Measurements from ENCODE around the gene PGLYRP1.
A peak's percentile ranks its signal among the peaks of the same experiment; 100 is the strongest.

PGLYRP1 gene

DNA sequence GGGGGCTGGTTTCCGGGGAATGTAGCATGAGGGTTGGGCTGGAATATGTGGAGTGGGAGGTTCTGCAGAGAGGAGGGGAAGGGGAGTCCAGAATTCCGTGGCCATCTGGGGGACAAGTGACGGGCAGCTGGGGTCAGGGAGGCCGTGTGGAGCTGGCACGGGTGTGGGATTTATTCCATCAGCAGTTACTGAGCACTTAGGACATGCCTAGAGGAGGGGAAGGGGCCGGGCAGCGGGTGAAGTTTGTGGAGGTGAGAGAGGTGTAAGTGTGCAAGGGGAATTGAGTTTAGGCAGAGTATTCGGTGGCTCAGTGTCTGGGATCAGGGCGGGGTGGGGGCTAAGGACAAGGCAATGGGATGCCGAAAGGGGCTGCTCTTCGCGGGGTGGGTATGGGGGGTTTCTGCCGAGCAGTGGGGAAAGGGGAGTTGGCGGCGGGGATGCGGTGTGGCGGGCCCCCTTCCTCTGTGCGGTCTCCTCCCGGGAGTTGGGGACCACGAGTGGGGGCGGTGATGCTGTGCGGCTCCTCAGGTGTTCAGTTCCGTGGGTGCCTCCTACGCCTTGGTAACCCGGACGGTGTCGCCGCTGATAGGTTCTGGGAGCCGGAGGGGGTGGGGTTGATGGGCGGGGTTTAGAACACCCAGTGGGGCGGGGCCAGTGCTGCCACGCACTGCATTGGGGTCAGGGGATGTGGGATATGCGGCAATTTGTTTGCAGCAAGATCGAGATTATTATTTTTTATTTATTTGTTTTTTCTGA, 22.2 kb downstream of the PGLYRP1 start:
- DNase-seq (ENCODE audit: low spot score): no peak

DNA sequence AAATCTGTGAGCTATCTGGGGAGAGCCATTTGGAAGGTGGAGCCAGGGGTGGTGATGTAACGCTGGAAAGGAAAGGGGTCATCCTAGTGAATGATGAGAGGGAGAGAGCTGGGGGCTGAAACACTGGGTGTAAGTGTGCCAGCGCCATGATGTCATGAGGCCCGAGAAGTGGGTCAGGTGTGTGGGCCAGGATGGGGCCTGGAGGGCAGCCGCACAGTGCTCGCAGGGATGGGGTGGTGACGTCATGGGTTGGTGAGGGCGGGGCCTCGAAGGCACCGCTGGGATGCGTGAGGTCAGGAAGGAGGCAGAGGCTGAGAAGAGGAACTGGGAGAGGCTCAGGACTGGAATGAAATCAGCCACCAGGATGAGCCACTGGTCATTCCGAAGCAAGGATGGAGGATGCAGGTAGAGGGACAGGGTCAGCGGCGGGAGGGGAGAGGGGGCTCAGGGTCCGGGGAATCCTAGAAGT, 23.2 kb downstream of the PGLYRP1 start:
- DNase-seq (ENCODE audit: low spot score): no peak

DNA sequence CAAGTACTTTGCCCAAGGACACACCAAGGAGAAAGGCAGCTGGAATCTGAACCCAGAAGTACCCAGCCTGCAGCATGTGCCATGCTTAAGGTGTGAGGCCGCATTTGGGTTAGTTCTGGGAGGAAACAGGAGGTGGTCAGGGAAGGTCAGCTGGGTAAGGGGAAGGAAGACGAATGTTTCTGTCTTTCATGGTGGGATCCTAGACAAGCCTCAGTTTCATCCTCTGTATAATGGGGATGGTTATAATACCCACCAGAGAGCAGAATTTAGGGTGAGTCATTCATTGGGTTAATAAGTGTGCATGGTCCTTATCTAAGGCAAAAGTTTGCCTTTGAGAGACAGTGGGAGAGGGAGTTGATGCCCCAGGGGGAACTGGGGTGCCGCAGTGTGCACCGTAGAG, 24.0 kb downstream of the PGLYRP1 start:
- no peak for DNase-seq (ENCODE audit: low spot score)

- no peak for DNase-seq (ENCODE audit: low spot score)
These were observed 25.9 kb downstream of the PGLYRP1 start for GRCh38 chr19:45996933-45997332.

- DNase-seq (ENCODE audit: low spot score): peak; percentile 4
These were observed 27.0 kb downstream of the PGLYRP1 start for GRCh38 chr19:45995715-45996385.

DNA sequence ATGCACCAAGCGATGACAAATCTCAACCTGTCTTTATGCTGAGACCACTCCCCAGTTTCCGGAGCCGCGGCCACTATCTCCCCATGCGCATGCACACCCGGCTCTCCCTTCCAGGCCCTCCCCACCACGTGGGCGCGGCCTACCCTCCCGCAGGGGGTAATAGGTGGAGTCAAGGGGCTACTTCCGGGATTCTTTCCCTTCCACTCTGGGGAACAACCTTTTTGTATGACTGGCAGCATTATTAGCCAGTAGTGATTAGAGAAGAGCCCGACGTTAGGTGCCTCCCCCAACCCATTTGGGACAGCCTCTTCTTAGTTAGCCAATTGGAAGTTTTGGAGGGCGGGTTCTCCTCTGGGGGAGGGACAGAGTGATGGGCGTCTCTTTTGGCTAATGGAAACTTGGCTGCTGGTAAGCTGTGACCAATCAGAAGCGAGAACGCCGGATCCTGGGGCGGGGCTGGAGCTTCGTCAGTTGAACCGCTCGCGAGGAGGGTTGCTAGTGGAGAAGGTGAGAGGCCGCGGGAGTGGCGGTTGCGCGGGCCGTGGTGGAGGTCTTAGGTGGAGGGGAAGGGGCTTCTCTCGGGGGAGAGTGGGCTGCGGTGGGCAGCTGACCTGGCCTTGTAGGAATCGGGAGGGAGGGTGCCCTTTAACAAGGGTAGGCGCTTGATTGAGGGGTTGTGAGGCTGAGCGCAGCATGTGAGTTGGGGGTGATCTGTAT, 27.7 kb downstream of the PGLYRP1 start, which contains the start of gene CCDC61:
CCDC61 (plus strand) TSS at position 470 of the 717 bp plus-strand sequence. CDS start 7,552 bp downstream, outside the sequence.
- DNase-seq (ENCODE audit: low spot score): peak; percentile 98

- DNase-seq (ENCODE audit: low spot score): no peak
These were observed 28.3 kb downstream of the PGLYRP1 start for GRCh38 chr19:45994456-45994997.

GRCh38 chr19:45990113-45990728, 32.6 kb downstream of the PGLYRP1 start:
- no peak for DNase-seq (ENCODE audit: low spot score)

GRCh38 chr19:45985321-45985720, 37.5 kb downstream of the PGLYRP1 start:
- no peak for DNase-seq (ENCODE audit: low spot score)

- no peak for DNase-seq (ENCODE audit: low spot score)
These were observed 41.5 kb downstream of the PGLYRP1 start for GRCh38 chr19:45981350-45981749.

GRCh38 chr19:45978156-45978555, 44.7 kb downstream of the PGLYRP1 start:
- no peak for DNase-seq (ENCODE audit: low spot score)

GRCh38 chr19:45976178-45976577, 46.7 kb downstream of the PGLYRP1 start:
- DNase-seq (ENCODE audit: low spot score): no peak

DNA sequence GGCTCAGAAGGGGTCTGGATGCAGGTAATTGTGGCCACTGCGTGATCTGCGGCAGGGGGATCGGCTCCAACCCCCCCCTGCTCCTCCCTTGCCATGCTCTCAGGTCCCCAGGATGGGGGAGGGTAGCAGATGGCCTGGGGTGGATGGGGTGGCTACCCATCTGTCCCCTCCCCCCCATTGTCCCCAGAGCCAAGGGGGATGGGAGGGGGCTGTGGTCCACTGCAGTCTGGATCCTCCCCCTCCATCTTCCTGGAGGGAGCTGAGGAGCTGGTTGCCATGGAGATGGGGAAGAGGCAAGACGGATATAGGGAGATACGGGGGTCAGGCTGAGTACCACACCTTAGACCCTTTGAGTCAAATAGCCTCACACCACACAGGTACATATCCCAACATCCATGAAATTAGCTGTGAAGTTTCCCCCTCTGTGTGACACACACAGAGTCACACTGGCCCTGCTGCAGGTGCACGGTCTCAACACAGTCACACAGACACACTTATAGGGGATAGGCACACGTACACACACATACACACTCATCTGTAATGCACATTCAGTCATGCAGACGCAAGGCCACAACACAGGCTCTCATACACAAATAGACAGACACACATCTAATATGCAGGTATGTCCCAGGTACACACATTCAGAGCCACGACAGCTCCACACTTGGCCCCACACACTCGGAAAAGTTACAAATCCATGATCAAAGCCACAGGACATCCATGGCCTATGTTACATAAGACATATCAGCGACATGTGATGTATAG, 47.4 kb downstream of the PGLYRP1 start:
- DNase-seq (ENCODE audit: low spot score): no peak

DNA sequence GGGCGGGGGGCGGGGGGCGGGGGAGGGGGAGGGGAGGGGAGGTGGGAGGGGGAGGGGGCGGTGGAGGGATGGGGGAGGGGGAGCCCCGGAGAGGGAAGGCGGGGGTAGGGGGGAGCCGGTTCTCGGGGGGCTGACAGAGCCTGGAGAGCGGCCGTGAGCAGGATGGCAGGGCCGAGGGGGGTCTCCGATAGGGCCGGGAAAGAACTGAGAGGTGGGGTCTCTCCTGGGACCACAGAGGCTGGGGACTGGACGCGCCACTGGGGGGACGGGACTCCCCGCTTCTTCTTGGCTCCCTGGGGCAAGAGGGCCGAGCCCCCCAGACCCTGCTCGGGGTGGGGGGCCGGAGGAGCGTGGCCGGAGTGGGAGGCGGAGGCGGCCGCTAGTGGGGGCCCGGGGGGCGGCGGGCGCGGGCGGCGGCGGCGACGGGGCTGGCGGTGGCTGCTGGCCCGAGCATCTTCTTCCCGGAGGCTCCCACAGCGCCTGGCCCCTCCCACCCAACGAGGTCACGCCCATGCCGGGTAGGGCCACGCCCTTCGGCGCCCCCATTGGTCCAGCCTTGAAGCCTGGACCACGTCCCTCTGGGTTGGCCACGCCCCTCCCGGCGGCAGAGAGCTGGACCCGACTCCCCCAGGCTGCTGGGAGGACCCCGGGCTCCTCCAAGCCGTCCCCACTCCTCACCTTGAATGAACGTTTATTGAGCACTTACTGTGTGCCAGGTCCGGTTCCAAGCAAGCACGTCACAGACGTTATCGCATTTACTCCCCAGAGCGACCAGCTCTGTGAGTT, 49.1 kb downstream of the PGLYRP1 start, which contains the start of gene NOVA2:
NOVA2 (minus strand) TSS at position 313 of the 786 bp plus-strand sequence. CDS start 514 bp downstream, outside the sequence.
- DNase-seq (ENCODE audit: low spot score): no peak

DNA sequence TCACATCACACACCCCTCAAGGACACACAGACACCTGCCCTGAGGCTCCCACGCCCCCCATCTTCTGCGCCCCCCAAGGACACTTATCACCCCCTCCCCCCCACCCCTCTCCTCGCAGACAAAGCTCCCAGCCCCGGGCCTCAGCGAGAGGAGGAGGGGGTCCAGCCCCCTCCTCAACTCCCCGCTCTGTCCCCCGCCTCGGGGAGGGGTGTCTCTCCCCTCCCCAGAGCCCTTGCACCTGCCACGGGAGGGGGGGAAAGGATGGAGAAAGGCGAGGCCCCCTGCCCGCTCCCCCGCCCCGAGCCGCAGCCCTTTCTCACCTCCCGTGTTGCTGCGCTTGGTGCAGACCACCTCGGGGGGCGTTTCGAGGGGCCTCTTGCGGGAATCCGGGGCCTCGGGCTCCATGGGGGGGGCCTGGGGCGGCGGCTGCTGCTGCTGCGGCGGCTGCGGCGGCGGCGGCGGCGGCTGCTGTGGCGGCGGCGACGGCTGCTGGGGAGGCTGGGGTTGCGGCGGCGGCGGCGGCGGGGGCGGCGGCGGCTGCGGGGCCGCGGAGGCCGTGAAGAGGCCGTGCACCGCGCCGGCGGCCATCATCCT, 49.8 kb downstream of the PGLYRP1 start:
- no peak for DNase-seq (ENCODE audit: low spot score)

GRCh38 chr19:45972081-45972946, 50.5 kb downstream of the PGLYRP1 start:
- DNase-seq (ENCODE audit: low spot score): no peak

DNA sequence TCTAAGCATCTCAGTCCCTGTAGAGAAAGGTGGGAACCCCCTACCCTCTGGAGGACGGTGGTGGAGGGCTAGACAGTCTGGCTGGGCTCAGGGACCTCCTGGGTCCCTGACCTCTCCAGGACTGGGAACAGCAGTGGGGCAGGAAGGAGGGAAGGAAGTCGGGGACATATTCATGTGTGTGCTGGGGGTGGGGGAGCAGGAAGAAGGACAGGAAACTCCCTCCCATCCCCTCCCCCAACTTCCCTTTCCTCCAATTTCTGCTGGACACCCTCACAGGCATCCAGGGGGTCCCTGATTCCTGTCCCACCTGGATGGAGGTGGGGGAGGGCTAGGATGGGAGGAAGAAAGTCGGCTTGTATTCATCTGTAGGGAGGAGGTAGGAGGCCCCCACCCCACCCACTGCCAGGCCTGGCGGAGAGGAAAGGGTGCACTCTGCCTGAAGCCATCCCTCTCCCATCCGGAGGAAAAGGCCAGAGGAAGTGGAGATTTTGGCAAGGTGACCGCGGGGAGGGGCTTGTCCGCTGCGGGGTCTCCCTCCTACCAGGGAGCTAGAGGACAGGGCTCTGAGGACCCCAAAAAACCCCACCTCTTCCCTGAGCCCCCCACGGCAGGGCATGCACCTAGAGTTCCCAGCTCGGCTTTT, 51.5 kb downstream of the PGLYRP1 start:
- no peak for DNase-seq (ENCODE audit: low spot score)

GRCh38 chr19:45969676-45970075, 53.2 kb downstream of the PGLYRP1 start:
- DNase-seq (ENCODE audit: low spot score): no peak
